Kidney epithelial cell (primary cell): Measurements from ENCODE around the gene LTC4S. TPM values are rescaled to one million over a fixed set of nuclear protein-coding genes. Genes with fewer than 3 reads are reported as not detected.

Experiments used
- DNase-seq: peaks from one replicate; pipeline ENCODE4 v3.0.0-alpha.2; 2010; ENCODE audit warnings: low read depth
- H3K27me3 ChIP-seq: 2 replicates; pipeline ENCODE4 v1.6.0; 2011; ENCODE audit warnings: low read length; ENCODE audit not compliant: control insufficient read depth, insufficient read depth
- H3K36me3 ChIP-seq: 2 replicates; pipeline ENCODE4 v1.5.1; 2011; ENCODE audit warnings: low read length; ENCODE audit not compliant: control insufficient read depth, insufficient read depth
- H3K4me3 ChIP-seq: 2 replicates; pipeline ENCODE4 v1.5.1; 2011; ENCODE audit warnings: low read depth, mild to moderate bottlenecking, control low read depth, low read length
- total RNA-seq: library from RNA; depleted of rRNA; stranded (reverse); fragments of >200 nt; gene quantifications from 2 replicates; pipeline ENCODE4 v1.2.3, GENCODE V29; 2015
- TF ChIP-seq, protein P1 (sequence below): IDR thresholded peaks from 2 replicates; pipeline ENCODE4 v1.5.1; 2011; ENCODE audit warnings: mild to moderate bottlenecking, moderate library complexity, low read length, control low read depth, inconsistent platforms; ENCODE audit not compliant: insufficient read depth, poor library complexity, severe bottlenecking

LTC4S gene
- total RNA-seq, 1 donor from 2014 or later = 5.1 TPM

DNA sequence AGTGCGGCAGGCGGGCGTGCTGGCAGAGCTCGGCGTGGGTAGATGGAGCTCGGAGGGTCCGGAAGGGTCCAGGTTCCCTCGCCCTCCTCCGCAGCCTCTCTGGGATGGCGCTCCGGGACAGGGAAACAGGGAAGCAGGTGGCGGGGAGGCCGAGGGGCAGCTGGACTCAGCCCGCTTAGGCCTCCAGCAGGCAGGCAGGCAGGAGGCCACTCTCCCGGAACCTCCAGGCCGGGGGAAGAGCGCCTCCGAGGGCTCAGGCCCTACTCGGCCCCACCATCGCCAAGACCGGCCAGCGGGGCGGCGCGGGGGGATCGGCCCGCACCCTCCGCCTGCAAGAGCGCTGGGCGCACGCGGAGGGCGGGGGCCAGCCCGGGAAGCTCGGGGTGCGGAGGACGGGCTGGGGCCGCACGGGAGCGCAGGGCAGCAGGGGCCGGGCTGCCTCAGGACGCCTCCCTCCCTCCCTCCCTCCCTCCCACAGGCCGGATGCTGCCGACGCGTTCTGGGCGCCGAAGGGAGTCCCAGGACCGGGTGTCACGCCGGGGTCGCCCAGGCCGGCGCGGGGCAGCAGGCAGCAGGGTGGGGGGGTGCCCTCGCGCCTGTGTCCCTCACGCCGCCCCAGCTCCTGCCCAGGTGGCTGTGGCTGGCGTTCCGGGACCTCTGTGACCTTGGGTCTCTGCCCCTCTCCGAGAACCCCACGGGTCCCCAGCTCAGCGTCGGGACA is 11.9 kb downstream of the LTC4S start:
- H3K4me3 ChIP-seq = peak overlapping the region; percentile 69
- TF ChIP-seq, protein P1, sequence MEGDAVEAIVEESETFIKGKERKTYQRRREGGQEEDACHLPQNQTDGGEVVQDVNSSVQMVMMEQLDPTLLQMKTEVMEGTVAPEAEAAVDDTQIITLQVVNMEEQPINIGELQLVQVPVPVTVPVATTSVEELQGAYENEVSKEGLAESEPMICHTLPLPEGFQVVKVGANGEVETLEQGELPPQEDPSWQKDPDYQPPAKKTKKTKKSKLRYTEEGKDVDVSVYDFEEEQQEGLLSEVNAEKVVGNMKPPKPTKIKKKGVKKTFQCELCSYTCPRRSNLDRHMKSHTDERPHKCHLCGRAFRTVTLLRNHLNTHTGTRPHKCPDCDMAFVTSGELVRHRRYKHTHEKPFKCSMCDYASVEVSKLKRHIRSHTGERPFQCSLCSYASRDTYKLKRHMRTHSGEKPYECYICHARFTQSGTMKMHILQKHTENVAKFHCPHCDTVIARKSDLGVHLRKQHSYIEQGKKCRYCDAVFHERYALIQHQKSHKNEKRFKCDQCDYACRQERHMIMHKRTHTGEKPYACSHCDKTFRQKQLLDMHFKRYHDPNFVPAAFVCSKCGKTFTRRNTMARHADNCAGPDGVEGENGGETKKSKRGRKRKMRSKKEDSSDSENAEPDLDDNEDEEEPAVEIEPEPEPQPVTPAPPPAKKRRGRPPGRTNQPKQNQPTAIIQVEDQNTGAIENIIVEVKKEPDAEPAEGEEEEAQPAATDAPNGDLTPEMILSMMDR = no peak
- DNase-seq = no peak
- H3K27me3 ChIP-seq = no peaks in the 10 kb centered on the region
- H3K36me3 ChIP-seq = no peaks in the 10 kb centered on the region

DNA sequence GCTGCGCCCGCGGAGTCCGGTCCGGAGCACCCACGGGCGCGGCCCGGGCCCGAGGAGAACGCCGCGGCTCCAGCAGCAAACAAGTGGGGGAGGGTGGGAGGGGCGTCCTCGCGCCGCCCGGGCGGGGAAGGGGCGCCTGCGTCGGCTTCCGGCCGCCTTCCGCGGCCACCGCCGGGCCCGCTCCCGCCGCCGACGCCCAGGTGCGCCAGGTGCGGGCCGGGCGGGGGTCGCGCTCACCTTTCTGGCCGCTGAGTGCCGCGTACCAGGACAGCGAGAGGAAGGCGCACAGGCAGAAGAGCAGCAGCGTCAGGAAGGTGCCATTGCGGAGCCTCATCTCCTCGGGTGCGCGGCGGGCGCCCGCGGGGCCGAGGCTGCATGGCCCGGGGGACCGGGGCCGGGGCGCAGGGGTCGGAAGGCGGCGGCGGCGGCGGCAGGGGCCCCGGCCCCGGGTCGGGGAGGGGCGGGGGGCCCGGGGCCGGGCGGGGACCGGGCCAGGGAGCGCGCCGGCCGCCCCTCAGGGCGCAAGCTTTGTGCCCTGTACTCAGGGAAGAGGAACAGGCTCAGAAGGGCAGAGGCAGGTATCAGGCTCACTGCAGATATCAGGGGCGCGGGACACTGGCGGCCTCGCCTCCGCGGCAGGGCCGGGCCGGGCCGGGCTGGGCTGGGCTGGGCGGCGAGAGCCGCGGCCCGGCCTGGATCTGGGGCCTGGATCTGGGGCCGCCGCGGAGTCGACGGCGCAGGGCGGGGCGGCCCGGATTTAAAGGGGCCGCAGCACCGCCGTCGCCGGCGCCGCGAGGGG is 12.7 kb downstream of the LTC4S start, which contains the start of gene MGAT4B:
Gene MGAT4B (minus strand): TSS at position 617 of the 799 bp plus-strand sequence. CDS start 283 bp downstream, at position 334.
- no peak for DNase-seq
- TF ChIP-seq, protein P1 = no peak
- no peaks in the 10 kb centered on the region for H3K36me3 ChIP-seq
- peak within 1 kb of the TSS; percentile 69 for H3K4me3 ChIP-seq
- no peaks in the 10 kb centered on the region for H3K27me3 ChIP-seq

DNA sequence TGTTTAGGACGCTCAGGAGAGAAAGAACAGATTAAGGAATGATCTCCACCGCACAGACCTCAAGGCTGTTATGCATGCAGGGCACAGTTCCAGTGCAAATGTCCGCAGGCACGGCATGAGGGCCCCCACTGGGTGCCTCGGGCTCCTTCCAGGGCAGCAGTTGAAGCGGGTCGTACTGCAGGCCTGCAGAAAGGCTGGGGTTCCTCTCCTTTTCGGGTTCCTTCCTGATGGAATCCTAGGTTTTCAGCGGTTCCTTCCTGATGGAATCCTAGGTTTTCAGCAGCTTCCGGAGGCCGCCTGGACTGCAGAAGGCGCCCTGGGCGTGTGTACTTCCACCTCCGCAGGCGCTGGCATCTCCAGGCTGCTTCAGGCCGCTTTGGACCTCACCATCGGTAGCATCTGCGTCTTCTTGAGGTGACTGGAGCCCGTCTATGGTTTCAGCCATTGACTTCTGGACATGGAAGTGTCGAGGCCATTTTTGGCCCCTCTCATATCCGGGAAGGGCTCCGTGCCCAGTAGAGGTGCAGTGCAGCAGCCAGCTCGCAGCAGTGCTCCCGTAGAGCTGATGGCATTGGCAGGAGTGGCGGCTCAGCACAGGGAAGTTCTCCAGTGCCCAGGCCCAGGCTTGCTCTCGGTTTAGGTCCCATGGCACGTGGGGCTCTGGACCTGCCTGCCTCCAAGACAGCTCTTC is 18.5 kb downstream of the LTC4S start:
- no peak for DNase-seq
- H3K27me3 ChIP-seq = no peaks in the 10 kb centered on the region
- TF ChIP-seq, protein P1 = no peak
- H3K4me3 ChIP-seq = no peak overlapping the region
- peaks cover 1% of the 10 kb centered on the region for H3K36me3 ChIP-seq

DNA sequence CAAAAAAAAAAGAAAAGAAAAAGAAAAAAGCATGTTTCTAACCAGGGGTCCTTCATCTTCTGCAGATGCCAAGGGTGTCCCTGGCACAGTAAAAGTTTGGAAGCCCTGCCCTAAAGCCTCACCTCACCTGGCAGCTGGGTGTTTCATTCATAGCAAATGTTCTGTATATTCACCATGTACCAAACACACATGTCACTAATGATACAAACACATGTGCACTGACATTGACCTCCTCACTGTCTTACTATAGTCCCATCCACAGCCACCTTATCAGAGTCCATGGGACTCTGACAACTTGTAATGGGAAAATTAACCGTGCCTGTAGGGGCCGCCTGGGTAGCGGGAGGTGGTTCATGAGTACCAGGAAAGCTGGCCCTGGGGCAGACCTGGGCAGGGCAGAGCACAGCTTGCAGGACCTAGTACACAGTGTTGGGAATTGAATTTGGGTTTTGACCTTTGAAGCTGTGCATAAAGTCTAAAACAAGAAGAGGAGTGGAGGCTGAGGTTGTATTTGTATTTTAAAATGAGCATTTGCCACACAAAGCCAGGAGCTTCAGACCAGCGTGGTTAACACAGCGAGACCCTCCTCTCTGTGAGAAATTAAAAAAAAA is 19.3 kb downstream of the LTC4S start:
- TF ChIP-seq, protein P1 = no peak
- no peak for DNase-seq
- no peak overlapping the region for H3K4me3 ChIP-seq
- peaks cover 1% of the 10 kb centered on the region for H3K36me3 ChIP-seq
- no peaks in the 10 kb centered on the region for H3K27me3 ChIP-seq

DNA sequence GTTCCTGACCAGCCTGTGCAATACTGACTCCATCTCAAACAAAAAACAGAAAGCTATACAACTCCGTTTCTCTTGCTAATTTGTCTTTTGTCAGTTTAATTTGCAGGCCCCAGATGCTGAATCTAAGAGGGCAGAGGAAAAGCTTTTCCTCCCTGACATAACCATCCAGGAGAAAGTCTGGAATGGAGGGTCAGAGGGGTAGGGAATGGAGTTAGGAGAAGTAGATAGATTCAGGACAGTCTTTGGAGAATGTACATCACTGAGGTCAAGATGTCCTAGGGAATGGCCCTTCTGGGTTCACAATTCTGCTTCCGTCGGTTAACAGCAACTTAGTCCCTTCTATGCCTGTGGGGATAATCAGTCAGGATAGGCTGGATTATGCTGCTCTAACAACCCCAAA is 20.3 kb downstream of the LTC4S start:
- no peak for DNase-seq
- no peaks in the 10 kb centered on the region for H3K27me3 ChIP-seq
- H3K36me3 ChIP-seq = peaks cover 1% of the 10 kb centered on the region
- no peak overlapping the region for H3K4me3 ChIP-seq
- TF ChIP-seq, protein P1 = no peak
